ENCODE measurements around the gene MVD.
A peak's percentile ranks its signal among the peaks of the same experiment; 100 is the strongest.
"Not testable (repeated sequence)": the region's sequence is repeated elsewhere in the genome, so short reads cannot be mapped to it uniquely, and the experiment has no call there.

MVD gene

DNA sequence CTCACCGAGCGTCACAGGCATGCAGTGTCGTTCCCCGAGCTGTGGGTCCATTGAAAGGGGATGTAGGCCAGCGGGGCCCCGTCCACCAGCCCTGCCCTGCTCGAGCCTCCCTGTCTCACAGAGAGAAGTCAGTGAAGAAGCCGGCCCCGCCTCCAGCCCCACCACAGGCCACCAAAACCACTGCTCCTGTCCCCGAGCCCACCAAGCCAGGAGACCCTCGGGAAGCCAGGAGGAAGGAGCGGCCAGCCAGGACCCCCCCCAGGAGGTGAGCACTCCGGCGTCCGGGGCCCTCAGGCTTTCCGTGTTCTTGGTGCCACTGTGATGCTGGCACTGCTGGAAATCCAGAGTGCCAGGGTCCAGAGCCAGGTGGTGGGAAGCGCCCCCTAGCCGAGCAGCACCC, 38.4 kb downstream of the MVD start:
- no peak for DNase-seq

DNA sequence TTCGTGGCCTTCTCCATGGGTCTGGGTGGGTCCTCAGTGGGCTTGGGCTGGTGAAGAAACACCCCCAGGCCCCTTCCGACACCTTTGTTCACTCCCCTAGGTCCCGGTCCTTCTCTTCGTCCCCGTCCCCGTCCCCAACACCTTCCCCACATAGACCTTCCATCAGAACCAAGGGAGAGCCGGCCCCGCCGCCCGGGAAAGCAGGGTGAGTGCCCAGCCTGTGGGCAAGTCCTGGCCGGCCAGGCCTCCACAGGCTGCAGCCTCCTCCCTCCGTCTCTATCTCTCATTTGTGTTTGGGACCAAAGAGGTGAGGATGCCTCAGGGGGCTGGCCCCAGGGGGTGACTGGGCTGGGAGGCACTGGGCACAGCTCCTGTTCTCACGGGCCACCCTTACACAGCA, 39.0 kb downstream of the MVD start:
- DNase-seq, result no peak

DNA sequence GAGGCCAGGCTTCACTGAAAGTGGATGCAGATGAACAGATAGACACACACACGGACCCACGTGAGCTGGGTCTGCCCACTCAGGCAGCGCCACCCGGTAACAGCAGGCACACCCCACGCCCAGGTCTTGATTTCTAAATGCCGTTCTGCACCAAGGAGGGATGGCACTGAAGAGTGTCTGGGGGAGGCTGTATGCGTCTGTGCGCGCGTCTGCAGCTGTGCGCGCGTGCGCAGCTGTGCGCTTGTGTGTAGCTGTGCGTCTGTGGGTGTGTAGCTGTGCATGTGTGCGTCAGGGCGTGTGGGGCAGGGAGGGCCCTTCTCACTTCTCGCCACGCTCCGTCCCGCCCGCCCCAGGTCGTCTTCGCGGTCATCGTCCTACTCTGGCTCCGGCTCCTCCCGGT, 40.0 kb downstream of the MVD start:
- no peak for DNase-seq

DNA sequence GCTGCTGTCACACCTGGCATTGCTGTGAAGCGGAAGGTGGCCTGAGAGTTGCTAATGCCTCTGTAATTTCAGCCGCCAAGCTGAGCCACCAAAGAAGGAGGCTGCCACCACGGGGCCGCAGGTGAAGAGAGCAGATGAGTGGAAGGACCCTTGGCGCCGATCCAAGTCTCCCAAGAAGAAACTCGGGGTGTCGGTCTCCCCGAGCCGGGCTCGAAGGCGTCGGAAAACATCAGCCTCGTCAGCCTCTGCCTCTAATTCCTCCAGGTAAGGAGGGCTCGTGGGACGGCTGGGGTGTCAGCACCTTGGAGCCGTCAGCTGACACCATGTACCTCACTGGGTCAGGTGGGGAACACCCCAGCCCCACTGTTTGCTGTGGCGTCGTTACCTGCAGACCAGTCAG, 40.8 kb downstream of the MVD start:
- no peak for DNase-seq

DNA sequence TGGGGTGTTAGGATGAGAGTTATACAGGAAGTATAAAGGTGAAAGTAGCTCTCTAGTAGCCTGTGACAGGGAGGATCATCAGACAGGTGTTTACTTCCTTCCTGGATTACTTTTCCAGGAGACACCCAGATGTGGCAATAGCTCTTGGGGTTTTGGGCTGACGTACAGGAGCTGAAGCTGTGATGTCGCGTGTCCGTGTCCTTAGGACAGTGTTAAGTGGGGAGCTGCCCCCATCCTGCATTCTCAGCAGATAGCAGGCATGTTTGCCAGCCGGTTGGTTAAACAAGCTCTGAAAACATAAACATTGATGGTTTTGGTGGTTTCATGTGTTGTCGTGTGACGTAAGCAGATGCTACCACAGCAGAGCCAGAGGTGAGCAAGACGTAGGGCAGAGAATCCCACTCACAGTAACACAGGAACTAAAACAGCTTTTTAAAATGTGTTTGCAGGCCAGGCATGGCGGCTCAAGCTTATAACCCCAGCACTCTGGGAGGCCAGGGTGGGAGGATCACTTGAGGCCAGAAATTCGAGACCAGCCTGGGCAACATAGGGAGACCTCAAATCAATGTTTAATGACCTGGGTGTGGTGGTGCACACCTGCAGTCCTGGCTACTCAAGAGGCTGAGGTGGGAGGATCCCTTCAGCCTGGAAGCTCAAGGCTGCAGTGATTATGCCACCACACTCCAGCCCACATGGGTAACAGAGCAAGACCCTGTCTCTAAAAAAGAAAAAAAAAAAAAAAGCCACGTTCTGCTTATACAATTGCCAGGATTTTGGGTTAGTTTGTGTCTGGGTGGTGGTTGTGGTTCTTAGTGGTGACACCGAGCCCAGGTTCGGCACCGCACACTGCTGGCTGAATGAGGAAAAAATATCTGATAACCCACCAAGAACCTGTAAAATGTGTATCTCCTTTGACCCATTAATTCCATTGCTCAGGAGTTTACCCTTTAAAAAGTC, 42.8 kb downstream of the MVD start:
- DNase-seq, result no peak

DNA sequence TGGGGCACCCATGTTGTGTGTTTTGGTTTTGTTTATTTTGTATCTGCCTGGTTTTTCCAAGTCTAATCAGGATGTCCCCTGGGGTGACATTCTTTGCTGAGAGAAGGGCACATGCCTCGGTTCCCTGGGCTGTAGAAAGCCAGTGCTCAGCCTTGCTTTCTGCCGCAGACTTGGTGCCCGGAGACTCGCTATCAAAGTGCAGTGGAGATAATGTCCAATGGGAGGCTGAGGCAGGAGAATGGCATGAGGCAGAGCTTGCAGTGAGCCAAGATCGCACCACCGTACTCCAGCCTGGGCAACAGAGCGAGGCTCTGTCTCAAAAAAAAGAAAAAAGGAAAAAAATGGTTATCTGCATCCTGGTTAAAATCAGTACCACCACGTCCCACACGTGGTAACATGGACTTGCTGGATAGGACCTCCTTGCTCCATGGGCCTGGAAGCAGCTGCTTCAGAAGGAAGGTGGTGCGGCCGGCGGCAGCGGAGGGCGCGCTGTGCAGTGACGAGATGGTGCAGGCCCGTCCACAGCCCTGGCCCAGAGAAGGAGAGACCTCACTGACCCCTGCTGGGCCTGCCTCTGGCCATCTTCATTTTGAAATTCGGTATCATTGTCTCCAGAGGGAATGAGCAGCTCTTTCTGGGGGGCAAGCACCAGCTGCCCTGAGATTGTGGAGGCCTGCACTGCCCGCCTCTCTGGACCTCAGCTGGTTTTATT, 43.8 kb downstream of the MVD start:
- DNase-seq, result no peak

DNA sequence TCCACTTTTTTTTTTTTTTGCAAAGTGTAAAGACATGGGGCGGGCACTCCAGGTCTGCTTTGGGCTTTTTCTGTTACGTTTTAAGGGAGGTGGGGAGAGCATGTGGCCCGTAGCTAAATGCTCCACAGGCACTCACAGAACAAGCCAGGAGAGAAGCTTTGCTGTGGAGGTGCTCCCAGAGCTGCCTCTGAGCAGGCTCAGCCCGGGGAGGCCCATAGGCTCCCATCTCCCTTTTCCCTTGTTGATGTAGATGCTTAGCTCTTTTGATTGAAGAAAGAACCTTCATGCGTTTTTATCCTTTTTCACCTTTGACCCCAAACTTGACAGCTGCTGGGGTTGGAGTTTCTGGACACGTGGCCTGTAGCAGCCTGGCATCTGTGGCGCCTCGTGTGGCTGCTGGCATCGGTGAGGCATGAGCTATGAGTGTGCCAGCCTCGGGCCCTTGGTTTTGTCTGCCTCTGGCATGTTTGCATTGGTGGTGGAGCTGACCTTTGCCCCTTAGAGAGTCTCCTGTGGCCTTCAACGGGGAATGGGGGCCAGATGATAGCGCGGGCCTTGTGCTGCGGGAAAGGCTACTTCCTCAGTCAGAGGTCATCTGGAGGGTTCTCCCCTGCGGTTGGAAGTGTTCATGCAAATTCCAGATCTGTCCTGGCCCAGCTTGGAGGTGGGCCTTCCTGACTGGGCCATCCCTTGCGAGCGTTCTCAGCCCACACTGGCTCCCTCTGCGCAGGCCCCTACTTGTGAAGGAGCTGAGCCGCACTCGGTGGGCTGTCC, 44.5 kb downstream of the MVD start:
- no peak for DNase-seq

DNA sequence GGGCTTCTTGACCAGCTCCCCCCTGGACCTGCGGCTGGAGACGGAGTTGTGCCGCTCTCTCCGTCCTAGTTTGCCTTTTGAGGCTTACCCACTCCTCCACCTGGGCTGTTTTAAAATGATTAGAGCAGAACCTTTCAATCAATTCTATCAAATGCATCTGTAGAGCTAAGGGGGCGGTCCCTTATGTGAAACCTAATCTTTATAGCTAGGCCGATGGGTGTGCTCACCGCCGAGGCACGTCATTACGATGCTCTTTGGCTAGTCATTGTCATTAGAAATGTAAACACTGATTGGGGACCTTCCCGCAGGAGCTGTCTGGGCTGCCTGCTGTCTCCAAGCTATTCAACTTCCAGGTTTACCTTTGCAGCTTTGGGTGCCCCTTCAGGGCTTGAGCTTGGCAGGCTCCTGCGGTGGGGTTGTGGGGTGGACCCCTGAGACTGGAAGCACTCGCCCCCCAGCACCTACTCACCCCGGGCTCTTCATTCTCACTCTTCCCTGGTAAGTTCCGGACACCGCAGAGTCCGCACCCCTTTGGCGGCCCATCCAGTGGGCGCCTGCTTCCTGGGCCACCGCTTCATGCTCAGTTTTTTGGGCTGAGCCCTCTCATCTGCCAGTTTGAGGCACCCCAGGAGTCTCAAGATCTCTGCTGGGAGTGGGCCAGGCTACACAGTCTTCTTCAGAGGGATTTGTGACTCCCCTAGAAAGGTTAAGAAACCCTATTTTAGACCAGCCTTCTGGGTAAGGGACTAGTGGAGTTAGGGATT, 45.4 kb downstream of the MVD start:
- no peak for DNase-seq

DNA sequence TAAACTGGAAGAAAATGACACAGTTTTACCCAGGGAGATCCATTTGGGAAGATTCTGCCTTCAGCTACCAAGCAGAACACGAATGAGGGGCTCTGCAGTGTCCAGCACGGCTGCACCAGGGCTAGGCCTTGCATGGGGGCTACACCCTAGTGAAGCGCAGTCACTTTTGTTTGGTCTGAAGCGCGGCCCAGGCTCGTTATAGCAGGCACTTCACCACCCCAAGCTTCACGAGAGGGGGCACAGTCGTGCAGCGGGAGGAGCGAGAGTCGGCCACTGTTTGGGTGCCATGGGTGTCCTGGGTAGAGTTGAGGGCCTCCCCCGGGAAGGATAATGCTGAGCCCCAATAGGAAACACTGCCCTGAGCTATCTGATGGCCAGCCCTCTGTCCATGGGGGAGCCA, 46.2 kb downstream of the MVD start:
- DNase-seq, result no peak

DNA sequence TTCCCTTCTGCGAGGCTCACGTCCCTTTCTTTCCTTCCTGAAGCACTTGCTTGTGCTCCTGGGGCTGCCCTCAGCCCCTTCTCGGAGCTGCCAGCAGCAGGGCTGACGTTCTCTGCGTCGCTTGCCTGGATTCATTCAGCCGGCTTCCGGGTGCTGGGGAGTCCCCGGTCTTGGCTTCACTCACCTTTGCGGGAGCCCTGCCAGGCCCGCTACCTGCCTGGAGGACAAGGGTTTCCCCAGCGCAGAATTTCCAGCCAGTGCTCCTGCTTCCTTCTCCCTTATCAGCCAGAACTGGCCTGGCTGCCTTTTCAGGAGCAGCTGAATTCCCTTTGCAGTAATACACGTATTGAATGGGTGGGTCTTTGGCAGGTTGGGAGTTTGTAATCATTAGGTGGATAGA, 46.6 kb downstream of the MVD start:
- no peak for DNase-seq

DNA sequence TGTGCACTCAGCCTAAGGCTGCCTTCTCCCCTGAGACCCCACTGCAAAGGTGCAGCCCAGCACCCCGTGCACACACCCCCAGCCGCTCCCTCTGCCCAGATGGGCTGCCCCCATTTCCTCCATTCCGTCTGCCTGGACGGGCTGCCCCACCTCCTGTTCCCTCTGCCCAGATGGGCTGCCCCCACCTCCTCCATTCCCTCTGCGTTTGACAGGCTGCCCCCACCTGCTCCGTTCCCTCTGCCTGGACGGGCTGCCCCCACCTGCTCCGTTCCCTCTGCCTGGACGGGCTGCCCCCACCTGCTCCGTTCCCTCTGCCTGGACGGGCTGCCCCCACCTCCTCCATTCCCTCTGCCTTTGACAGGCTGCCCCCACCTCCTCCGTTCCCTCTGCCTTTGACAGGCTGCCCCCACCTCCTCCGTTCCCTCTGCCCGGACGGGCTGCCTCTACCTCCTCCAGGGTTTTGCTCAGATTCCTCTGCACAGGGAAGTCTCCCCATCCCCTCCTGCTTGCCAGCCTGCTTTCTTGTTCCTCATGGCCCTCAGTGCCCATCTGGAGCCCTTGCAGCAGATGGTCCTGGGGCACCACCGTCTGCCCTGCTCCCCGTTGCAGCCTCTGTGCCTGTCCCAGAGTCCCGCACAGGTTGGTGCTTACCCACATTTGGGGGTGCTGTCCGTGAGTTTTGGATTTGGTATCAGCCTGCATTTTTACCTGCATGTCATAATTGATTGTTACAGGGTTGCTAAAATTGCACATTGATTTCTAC, 47.9 kb downstream of the MVD start:
- DNase-seq, result no peak

DNA sequence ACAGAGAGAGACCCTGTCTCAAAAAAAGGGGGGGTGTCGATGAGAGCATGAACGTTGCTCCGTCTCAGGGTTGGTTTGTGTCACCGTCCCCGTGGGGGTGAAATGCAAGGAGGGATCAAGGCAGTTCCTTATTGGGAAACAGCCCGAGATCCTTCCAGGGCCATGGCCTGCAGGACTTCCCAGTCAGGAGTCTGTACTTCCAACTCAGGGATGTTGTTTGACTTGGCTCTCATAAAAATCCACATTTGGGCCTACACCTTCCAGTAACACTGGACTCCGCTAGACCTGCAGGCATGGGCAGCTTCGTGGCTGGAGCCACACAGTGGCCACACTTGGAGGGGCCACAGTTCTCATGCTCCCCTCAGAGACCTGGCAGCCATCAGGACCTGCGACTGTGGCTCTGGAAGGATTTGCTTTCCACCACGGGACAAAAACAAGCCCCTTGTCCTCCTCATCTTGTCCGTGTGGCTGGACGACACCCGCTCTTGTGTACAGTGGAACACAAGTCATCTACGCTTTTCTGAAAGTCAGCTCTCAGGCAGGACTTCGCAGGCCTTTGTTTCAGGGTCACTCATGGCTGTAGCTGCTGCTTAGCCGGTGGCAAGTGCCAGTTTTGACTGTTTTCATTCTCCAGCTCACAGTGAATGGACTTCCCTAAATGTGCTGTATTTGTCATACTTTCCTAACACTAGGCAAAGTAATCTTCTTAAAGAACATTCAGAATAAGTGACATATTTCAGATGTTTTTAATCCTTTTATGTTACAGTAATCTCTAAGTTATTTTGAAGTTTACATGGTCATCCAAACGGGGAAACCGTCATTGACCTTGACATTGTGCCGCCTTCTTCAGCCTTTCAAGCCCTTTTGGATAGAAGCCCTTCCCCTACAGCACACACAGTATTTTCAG, 48.7 kb downstream of the MVD start:
- peak in 3 of 4 experiments; percentile 14 to 28 (median 26) for DNase-seq

DNA sequence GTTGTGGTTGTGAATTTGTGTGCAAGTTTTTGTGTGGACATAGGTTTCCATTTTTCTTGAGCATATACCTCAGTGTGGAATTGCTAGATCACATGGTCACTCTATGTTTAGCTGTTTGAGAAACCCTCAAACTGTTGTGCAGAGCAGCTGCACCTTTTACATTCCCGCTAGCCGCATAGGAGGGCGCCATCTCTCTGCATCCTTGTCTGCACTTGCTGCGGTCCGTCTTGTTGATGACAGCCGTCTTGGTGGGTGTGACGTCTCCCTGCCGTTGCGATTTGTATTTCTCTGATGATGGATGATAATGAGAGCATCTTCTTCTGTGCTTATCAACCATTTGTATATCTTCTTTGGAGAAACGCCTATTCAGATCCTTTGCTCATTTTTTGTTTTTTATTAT, 49.6 kb downstream of the MVD start:
- no peak for DNase-seq

DNA sequence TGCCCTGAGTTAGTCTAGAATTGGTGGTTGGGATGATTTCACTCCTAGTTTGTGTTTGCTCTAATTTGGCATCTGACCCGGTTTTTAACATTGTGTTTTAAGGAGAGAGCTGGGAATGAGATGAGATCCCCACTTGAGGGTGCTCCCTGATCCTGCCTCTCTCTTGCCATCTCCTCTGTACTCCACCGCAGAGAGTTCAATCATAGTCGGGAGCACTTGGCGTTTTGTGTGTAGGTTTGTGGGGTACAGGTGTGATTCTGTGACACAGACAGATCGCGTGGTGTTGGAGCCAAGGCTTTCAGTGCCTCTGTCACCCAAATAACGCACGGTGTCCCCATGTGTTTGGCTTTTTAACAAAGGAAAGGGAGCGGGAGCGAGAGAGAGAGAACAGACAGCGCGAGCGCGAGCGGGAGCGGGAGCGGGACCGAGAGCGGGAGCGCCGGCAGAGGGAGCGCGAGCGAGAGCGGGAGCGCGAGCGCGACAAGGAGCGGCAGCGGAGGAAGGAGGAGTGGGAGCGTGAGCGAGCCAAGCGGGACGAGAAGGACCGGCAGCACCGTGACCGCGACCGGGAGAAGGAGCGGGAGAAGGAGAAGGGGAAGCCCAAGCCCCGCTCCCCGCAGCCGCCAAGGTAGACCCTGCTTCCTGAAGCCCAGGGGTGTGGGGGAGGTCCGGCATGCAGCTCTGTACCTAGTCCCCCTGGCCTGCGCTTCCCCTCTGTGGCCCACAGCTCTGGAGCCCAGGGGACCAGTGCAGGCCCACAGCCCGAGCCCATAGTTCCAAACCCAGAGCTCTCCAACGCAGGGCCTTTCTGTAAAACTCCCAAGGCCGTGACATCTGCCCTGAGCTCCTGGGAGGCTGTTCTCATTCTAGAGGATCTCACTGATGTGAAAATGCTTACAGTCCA, 51.7 kb downstream of the MVD start:
- no peak for DNase-seq

DNA sequence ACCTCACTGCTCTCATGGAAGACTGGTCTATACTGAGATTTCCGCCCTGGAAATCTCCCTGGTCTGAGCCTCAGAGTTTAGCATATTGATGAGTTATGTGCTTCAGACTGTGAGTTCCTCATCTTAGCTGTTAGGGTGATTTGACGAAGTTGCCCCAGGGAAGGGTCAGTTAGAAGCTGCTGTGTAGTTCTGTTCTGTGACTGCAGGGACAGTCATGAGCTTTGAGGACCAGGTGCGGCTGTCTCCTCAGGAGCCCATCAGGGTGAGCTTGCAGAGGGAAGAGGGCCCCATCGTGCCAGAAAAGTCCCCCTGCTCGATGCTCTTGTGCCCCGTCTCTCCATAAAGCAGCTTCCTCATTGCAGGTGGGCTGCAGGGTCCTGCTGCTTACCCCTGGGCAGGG, 52.8 kb downstream of the MVD start:
- DNase-seq, result no peak

DNA sequence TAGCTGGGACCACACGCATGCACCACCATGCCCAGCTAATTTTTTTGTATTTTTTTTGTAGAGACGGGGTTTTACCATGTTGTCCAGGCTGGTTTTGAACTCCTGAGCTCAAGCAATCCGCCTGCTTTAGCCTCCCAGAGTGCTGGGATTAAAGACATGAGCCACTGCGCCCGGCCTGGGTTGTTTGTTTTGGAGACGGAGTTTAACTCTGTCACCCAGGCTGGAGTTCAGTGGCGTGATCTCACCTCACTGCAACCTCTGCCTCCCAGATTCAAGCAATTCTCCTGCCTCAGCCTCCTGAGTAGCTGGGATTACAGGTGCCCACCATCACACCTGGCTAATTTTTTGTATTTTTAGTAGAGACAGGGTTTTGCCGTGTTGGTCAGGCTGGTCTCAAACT, 53.5 kb downstream of the MVD start:
- DNase-seq, result not testable (repeated sequence)

DNA sequence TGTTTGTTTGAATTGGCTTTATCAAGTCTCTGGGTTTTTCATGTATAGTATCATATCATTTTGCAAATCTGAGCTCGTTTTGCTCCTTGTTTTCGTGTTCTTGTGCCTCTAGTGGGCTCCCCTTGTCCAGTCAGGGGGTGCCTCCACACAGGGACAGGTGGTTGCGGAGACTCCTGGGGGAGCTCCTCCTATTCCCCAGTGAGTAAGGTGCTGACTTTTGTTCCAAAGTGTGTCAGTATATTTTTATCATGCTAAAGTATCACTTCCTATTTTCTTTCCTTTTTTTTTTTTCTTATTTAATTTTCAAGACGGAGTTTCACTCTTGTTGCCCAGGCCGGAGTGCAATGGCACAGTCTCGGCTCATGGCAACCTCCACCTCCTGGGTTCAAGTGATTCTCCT, 54.8 kb downstream of the MVD start:
- peak in 1 of 4 experiments; percentile 18 for DNase-seq

DNA sequence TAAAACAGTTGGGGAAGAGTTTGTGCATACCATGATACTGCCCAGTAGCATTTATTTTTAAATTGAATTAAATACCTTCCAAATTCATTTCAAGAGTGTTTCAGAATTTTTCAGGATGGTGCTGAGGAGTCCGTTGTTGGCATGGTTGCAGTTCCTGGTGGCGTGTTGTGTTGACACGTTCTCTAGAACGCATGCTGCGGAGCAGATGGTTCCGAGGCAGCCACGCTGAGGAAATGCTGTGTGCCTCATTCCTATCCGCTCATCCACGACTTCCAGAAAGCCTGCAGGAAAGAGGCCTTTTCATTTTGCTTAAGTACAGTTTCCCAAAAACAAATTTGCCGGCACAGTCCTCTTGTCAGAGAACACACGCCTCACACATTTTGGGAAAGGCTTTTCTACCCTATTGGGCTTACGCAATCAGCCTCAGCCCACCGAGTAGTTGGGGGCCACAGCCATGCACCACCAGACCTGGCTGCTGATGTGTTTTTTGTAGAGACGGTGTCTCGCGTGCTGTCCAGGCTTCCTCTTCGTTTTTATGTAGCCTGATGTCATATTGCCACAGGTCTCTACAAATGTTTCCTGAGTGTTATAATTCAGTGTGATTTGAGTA, 56.6 kb downstream of the MVD start:
- no peak for DNase-seq

All from suppressor macrophage (primary cell).